OCI-LY1 (cell line): ENCODE data around the gene PTPRM.

ENCODE experiments used
- H2AFZ ChIP-seq: fragments of 200-600 bp; sonication (generic), shearing (Covaris generic); 2 replicates; pipeline ENCODE4 v1.6.0; 2014; ENCODE audit warnings: antibody characterized with exemption, mild to moderate bottlenecking, low read length
- H3F3A ChIP-seq: fragments of 200-600 bp; sonication (generic), shearing (Covaris generic); 2 replicates; pipeline ENCODE4 v1.6.0; 2014; ENCODE audit warnings: mild to moderate bottlenecking, antibody characterized with exemption, low read length, moderate library complexity; ENCODE audit not compliant: insufficient read depth
- H3K27ac ChIP-seq: fragments of 200-600 bp; sonication (generic); 2 replicates; pipeline ENCODE4 v1.5.1; 2014; ENCODE audit warnings: low read length, mixed run types, mild to moderate bottlenecking, low read depth; ENCODE audit not compliant: poor library complexity, severe bottlenecking
- H3K27me3 ChIP-seq: fragments of 200-600 bp; sonication (generic); 2 replicates; pipeline ENCODE4 v1.6.0; 2014; ENCODE audit warnings: antibody characterized with exemption, mild to moderate bottlenecking, low read length, moderate library complexity; ENCODE audit not compliant: insufficient read depth
- H3K36me3 ChIP-seq: fragments of 200-600 bp; sonication (generic); 2 replicates; pipeline ENCODE4 v1.6.1; 2014; ENCODE audit warnings: mild to moderate bottlenecking, antibody characterized with exemption, low read length, moderate library complexity, mixed read lengths; ENCODE audit not compliant: insufficient read depth
- H3K4me1 ChIP-seq: fragments of 200-600 bp; sonication (generic); 2 replicates; pipeline ENCODE4 v1.5.1; 2014; ENCODE audit warnings: mild to moderate bottlenecking, low read length, moderate library complexity; ENCODE audit not compliant: insufficient read depth, severe bottlenecking
- H3K4me2 ChIP-seq: fragments of 200-600 bp; sonication (generic), shearing (Covaris generic); 2 replicates; pipeline ENCODE4 v1.6.1; 2014; ENCODE audit warnings: low read length
- H3K4me3 ChIP-seq: fragments of 200-600 bp; sonication (generic); 2 replicates; pipeline ENCODE4 v1.5.1; 2014; ENCODE audit warnings: low read length, low read depth, mild to moderate bottlenecking, mixed read lengths; ENCODE audit not compliant: poor library complexity, severe bottlenecking
- H3K79me2 ChIP-seq: fragments of 200-600 bp; shearing (Covaris generic); 2 replicates; pipeline ENCODE4 v1.6.1; 2016; ENCODE audit warnings: mixed run types, low read length, mixed read lengths; ENCODE audit not compliant: insufficient read depth
- H3K9ac ChIP-seq: fragments of 200-600 bp; sonication (generic), shearing (Covaris generic); 2 replicates; pipeline ENCODE4 v1.6.1; 2014; ENCODE audit warnings: mild to moderate bottlenecking, low read length, mixed read lengths
- H3K9me2 ChIP-seq: fragments of 200-600 bp; sonication (generic), shearing (Covaris generic); 2 replicates; pipeline ENCODE4 v1.6.1; 2014; ENCODE audit warnings: low read depth, mild to moderate bottlenecking, low read length, mixed read lengths
- H3K9me3 ChIP-seq: fragments of 200-600 bp; shearing (Covaris generic); 2 replicates; pipeline ENCODE4 v1.6.1; 2014; ENCODE audit warnings: low read length, mixed read lengths
- H4K20me1 ChIP-seq: fragments of 200-600 bp; sonication (generic), shearing (Covaris generic); 2 replicates; pipeline ENCODE4 v1.6.0; 2016; ENCODE audit warnings: mild to moderate bottlenecking, low read length; ENCODE audit not compliant: insufficient read depth
- EZH2 ChIP-seq: fragments of 200-600 bp; sonication (generic), shearing (Covaris generic); IDR thresholded peaks from 2 replicates; pipeline ENCODE4 v1.8.0; 2017; ENCODE audit warnings: borderline replicate concordance, mixed run types, mild to moderate bottlenecking, antibody characterized with exemption, low read length, moderate library complexity, mixed read lengths
- TF ChIP-seq, protein P1 (sequence below): fragments of 200-600 bp; sonication (generic), shearing (Covaris generic); IDR thresholded peaks from 2 replicates; pipeline ENCODE4 v1.5.1; 2017; ENCODE audit warnings: mild to moderate bottlenecking, antibody characterized with exemption, low read length, moderate library complexity, mixed read lengths

The PTPRM gene

DNA sequence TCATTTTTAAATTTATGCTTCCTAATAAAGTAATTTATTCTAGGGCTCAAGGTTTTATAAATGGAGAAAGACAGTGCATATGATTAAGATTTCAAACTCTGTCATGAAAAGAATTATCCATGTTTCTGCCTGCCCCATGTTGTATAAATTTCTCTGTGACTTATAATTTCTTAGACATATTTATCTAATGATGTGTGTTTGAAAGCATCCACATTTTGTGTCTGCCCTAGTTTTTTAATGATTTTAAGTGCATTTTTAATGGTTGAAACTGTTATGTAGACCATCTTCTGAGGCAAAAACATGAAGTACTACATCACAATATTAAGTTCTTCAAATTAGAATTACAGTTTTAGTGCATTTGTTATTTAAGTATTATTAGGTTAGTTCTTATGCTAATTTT is 71.2 kb downstream of the PTPRM start:
- Histone ChIP-seq H3K9me2 (no peaks in the 10 kb centered on the region; the same call in 1 of the 2 replicates), H3K79me2 (no peaks in the 10 kb centered on the region), H3K36me3 (no peaks in the 10 kb centered on the region), H3K27me3 (no peaks in the 10 kb centered on the region), H2AFZ (no peak overlapping the region), H3K4me3 (no peak overlapping the region), H4K20me1 (no peaks in the 10 kb centered on the region), H3K4me2 (no peak overlapping the region), H3K9me3 (no peaks in the 10 kb centered on the region), H3K27ac (no peak overlapping the region), H3F3A (no peaks in the 10 kb centered on the region), H3K4me1 (no peaks in the 10 kb centered on the region), H3K9ac (no peak overlapping the region)
- TF ChIP-seq, protein P1, sequence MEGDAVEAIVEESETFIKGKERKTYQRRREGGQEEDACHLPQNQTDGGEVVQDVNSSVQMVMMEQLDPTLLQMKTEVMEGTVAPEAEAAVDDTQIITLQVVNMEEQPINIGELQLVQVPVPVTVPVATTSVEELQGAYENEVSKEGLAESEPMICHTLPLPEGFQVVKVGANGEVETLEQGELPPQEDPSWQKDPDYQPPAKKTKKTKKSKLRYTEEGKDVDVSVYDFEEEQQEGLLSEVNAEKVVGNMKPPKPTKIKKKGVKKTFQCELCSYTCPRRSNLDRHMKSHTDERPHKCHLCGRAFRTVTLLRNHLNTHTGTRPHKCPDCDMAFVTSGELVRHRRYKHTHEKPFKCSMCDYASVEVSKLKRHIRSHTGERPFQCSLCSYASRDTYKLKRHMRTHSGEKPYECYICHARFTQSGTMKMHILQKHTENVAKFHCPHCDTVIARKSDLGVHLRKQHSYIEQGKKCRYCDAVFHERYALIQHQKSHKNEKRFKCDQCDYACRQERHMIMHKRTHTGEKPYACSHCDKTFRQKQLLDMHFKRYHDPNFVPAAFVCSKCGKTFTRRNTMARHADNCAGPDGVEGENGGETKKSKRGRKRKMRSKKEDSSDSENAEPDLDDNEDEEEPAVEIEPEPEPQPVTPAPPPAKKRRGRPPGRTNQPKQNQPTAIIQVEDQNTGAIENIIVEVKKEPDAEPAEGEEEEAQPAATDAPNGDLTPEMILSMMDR, result no peak
- no peak for TF ChIP-seq EZH2

DNA sequence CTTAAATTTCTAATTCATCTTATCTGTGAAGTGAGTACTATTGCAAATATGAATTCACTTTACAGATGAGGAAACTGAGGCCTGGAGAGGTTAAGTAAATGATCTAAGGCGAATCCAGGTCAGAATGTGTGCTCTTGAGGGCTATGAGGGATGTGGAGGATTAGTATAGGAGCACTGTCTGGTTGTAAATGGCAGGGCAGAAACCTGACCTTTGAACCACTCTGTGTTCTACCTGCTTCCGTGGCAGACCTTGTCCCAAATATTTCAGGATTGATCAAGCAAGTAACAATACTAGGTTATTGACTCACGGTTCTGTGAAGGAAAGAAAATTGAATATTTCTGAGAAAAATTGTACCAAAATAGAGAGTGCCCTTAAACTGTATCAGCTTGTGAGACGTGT is 74.7 kb downstream of the PTPRM start:
- Histone ChIP-seq H4K20me1 (no peaks in the 10 kb centered on the region), H3K27me3 (no peaks in the 10 kb centered on the region), H3K9me3 (no peaks in the 10 kb centered on the region), H2AFZ (no peak overlapping the region), H3K36me3 (no peaks in the 10 kb centered on the region), H3K4me1 (no peaks in the 10 kb centered on the region), H3K9ac (no peak overlapping the region), H3F3A (no peaks in the 10 kb centered on the region), H3K9me2 (no peaks in the 10 kb centered on the region; the same call in 1 of the 2 replicates), H3K4me3 (no peak overlapping the region), H3K27ac (no peak overlapping the region), H3K4me2 (no peak overlapping the region), H3K79me2 (no peaks in the 10 kb centered on the region)
- no peak for TF ChIP-seq EZH2
- TF ChIP-seq, protein P1, result no peak

DNA sequence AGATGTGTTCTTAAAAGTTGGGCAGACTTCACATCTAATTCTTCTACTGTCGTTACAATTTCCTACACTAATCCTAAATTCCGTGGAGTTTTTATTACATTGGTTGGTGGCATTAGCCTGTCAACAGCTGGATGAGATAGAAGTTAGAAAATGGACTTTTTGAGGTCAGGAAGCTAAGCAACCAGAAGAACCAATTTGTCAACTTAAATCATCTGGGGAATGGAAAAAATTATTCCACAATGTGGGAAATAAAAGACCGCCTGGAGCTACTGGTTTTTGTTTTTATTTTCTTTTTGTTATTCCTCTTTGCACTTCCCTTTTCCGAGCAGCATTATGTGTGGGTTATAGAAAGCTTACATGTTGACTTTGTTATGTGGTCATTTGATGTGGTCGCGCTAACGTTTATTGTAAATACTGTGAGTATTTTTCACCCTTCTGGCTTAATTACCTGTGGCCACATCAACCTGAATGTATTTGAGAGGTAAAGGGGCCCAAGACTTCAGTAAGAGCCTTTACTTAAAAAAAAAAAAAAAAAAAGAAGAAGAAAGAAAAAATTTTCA is 75.3 kb downstream of the PTPRM start:
- Histone ChIP-seq H4K20me1 (no peaks in the 10 kb centered on the region), H3K4me2 (no peak overlapping the region), H3K27ac (no peak overlapping the region), H3K4me1 (no peaks in the 10 kb centered on the region), H3K9me3 (no peaks in the 10 kb centered on the region), H3K27me3 (no peaks in the 10 kb centered on the region), H3K9ac (no peak overlapping the region), H3K36me3 (no peaks in the 10 kb centered on the region), H3K4me3 (no peak overlapping the region), H2AFZ (no peak overlapping the region), H3K9me2 (no peaks in the 10 kb centered on the region; the same call in 1 of the 2 replicates), H3F3A (no peaks in the 10 kb centered on the region), H3K79me2 (no peaks in the 10 kb centered on the region)
- no peak for TF ChIP-seq EZH2
- TF ChIP-seq, protein P1, result no peak
